Breast epithelium (tissue), 4 donors: ENCODE results near the gene HMSD. TPM values are rescaled to one million over a fixed set of nuclear protein-coding genes. Genes with fewer than 3 reads are reported as not detected.
A peak's percentile ranks its signal among the peaks of the same experiment; 100 is the strongest.

Experiments
- DNase-seq, 2 donors: peaks; one replicate each; pipeline ENCODE4 v3.0.0-alpha.2; 2019; ENCODE audit warnings: low spot score in 2 of 2
- H3K27ac ChIP-seq, 2 donors: fragments of 200-600 bp; sonication (generic) in 1 of 2; one replicate each; pipeline ENCODE4 v1.5.1; 2016 to 2019; ENCODE audit warnings: mild to moderate bottlenecking in 1 of 2
- H3K27me3 ChIP-seq, 2 donors: fragments of 200-600 bp; sonication (generic) in 1 of 2; one replicate each; pipeline versions ENCODE4 v1.5.1 to v1.6.0; 2017 to 2019; ENCODE audit warnings: control low read depth in 1 of 2, mild to moderate bottlenecking in 1 of 2
- H3K36me3 ChIP-seq: fragments of 200-600 bp; one replicate; pipeline ENCODE4 v1.5.1; 2019
- H3K4me1 ChIP-seq, 2 donors: fragments of 200-600 bp; sonication (generic); one replicate each; pipeline ENCODE4 v1.5.1; 2016 to 2019; ENCODE audit warnings: control low read depth in 1 of 2
- H3K4me3 ChIP-seq, 3 donors: fragments of 200-600 bp; sonication (generic); 1 replicate in 2 of 3; 2 replicates in 1 of 3; pipeline ENCODE4 v1.5.1; 2016 to 2019; ENCODE audit warnings: mild to moderate bottlenecking in 3 of 3, moderate library complexity in 2 of 3
- H3K9me3 ChIP-seq, 2 donors: fragments of 200-600 bp; sonication (generic) in 1 of 2; one replicate each; pipeline ENCODE4 v1.5.1; 2016 to 2019; ENCODE audit warnings: control low read depth in 1 of 2
- POLR2A ChIP-seq: fragments of 450-650 bp; IDR thresholded peaks from one replicate; pipeline ENCODE4 v1.6.1; 2016; ENCODE audit warnings: antibody characterized with exemption, mild to moderate bottlenecking, moderate library complexity
- POLR2AphosphoS5 ChIP-seq, 3 donors: sonication (generic); formaldehyde crosslinking; IDR thresholded peaks; one replicate each; pipeline ENCODE4 v1.6.1; 2017; ENCODE audit warnings: antibody characterized with exemption in 3 of 3
- intact Hi-C: fragments of 100-400 bp; cut with DNase I; formaldehyde crosslinking; loops from one replicate; pipeline ENCODE4 v1.15.1; 2023; ENCODE audit warnings: low total_unique reads
- total RNA-seq, 3 donors: library from RNA; depleted of rRNA; stranded (reverse); fragments of >200 nt; gene quantifications; one replicate each; pipeline ENCODE4 v1.1.0, GENCODE V29; 2016
- TF ChIP-seq, protein P1 (sequence below), 3 donors: fragments of 450-650 bp; IDR thresholded peaks; one replicate each; pipeline ENCODE4 v1.5.1; 2016 to 2017; ENCODE audit warnings: antibody characterized with exemption in 3 of 3, mild to moderate bottlenecking in 3 of 3, moderate library complexity in 3 of 3

Gene HMSD
- total RNA-seq, 3 donors from 2014 or later: 0.29 TPM; not detected in 2

DNA sequence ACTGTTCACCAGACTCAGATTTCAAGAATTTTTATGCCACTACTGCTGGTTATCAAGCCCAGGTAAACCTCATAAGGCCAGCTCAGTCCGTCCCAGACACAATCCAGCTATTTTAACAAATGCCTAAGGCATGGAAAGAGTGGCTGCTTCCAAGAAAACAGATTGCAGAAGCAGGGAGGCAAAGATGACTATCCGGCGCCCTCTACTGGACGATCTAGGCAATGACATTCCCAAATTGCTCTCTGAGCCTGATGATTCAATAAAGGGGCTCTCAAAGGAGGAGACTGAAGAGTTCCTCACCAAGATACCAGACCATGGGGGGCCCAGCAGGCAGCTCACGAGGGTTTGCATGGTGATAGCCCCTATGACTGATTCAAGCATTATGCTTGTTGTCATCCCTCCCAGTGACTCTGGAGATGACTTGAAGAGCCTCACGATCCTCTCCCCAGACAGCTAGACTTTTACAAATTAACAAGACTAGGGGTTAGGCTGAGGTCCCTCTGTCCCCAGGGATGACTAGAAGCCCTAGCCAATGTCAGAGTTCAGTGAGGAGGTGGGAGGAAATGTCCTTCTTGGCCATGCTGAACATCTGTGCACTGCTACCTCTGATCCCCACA lies 45.8 kb downstream of the HMSD start:
- H3K27me3 ChIP-seq: no peaks in the 10 kb centered on the region
- intact Hi-C loops: no loop called here
- peaks cover 0 to 7% of the 10 kb centered on the region in 2 donors for H3K9me3 ChIP-seq
- peak in 1 of 2 donors; percentile 29 for DNase-seq
- no peak overlapping the region for H3K4me3 ChIP-seq
- TF ChIP-seq, protein P1, sequence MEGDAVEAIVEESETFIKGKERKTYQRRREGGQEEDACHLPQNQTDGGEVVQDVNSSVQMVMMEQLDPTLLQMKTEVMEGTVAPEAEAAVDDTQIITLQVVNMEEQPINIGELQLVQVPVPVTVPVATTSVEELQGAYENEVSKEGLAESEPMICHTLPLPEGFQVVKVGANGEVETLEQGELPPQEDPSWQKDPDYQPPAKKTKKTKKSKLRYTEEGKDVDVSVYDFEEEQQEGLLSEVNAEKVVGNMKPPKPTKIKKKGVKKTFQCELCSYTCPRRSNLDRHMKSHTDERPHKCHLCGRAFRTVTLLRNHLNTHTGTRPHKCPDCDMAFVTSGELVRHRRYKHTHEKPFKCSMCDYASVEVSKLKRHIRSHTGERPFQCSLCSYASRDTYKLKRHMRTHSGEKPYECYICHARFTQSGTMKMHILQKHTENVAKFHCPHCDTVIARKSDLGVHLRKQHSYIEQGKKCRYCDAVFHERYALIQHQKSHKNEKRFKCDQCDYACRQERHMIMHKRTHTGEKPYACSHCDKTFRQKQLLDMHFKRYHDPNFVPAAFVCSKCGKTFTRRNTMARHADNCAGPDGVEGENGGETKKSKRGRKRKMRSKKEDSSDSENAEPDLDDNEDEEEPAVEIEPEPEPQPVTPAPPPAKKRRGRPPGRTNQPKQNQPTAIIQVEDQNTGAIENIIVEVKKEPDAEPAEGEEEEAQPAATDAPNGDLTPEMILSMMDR (IDR thresholded peaks at IDR 0.05): peak; percentile 39 to 75 (median 63)
- TF ChIP-seq POLR2AphosphoS5 (IDR thresholded peaks at IDR 0.05): no peak
- TF ChIP-seq POLR2A: no peak
- no peak overlapping the region for H3K27ac ChIP-seq
- no peaks in the 10 kb centered on the region for H3K4me1 ChIP-seq
- H3K36me3 ChIP-seq: no peaks in the 10 kb centered on the region

GRCh38 chr18:63997041-63997440 lies 47.9 kb downstream of the HMSD start:
- peaks cover 0 to 3% of the 10 kb centered on the region in 2 donors for H3K27me3 ChIP-seq
- no peaks in the 10 kb centered on the region for H3K36me3 ChIP-seq
- intact Hi-C loops: no loop called here
- no peak for DNase-seq
- no peak overlapping the region for H3K4me3 ChIP-seq
- H3K9me3 ChIP-seq: peaks cover 0 to 7% of the 10 kb centered on the region in 2 donors
- H3K4me1 ChIP-seq: no peaks in the 10 kb centered on the region
- TF ChIP-seq POLR2AphosphoS5 (IDR thresholded peaks at IDR 0.05): no peak
- TF ChIP-seq, protein P1 (IDR thresholded peaks at IDR 0.05): no peak
- no peak for TF ChIP-seq POLR2A
- H3K27ac ChIP-seq: no peak overlapping the region

GRCh38 chr18:63997606-63998005 lies 48.5 kb downstream of the HMSD start:
- no peak overlapping the region for H3K4me3 ChIP-seq
- no peaks in the 10 kb centered on the region for H3K4me1 ChIP-seq
- peaks cover 0 to 7% of the 10 kb centered on the region in 2 donors for H3K9me3 ChIP-seq
- peaks cover 0 to 6% of the 10 kb centered on the region in 2 donors for H3K27me3 ChIP-seq
- intact Hi-C loops: no loop called here
- H3K27ac ChIP-seq: no peak overlapping the region
- no peak for DNase-seq
- no peaks in the 10 kb centered on the region for H3K36me3 ChIP-seq
- TF ChIP-seq POLR2AphosphoS5 (IDR thresholded peaks at IDR 0.05) (no peak), POLR2A (no peak)
- TF ChIP-seq, protein P1 (IDR thresholded peaks at IDR 0.05): no peak

DNA sequence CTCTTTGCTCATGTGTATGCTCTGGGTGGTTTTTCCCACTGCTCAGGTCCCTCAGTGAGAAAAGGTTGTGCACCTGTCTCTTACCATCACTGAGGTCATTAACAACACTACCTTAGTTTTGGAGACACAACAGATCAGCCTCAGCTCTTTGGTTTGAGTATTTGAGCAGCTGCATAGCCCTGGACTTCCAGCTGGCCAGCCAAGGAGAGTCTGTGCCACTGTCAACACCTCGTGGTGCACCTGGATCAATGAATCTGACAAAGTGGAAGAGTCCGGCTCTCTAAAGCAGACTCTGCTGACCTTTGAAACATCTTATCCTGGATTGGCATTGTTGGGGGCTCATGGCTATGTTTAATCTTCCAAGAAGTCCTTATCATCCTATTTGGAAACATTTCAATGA lies 50.8 kb downstream of the HMSD start:
- no peaks in the 10 kb centered on the region for H3K4me1 ChIP-seq
- H3K36me3 ChIP-seq: no peaks in the 10 kb centered on the region
- H3K27ac ChIP-seq: no peak overlapping the region
- H3K4me3 ChIP-seq: no peak overlapping the region
- no peak for DNase-seq
- peaks cover 0 to 6% of the 10 kb centered on the region in 2 donors for H3K27me3 ChIP-seq
- H3K9me3 ChIP-seq: peaks cover 0 to 7% of the 10 kb centered on the region in 2 donors
- intact Hi-C loops: no loop called here
- TF ChIP-seq, protein P1 (IDR thresholded peaks at IDR 0.05): no peak
- TF ChIP-seq POLR2AphosphoS5 (IDR thresholded peaks at IDR 0.05) (no peak), POLR2A (no peak)

DNA sequence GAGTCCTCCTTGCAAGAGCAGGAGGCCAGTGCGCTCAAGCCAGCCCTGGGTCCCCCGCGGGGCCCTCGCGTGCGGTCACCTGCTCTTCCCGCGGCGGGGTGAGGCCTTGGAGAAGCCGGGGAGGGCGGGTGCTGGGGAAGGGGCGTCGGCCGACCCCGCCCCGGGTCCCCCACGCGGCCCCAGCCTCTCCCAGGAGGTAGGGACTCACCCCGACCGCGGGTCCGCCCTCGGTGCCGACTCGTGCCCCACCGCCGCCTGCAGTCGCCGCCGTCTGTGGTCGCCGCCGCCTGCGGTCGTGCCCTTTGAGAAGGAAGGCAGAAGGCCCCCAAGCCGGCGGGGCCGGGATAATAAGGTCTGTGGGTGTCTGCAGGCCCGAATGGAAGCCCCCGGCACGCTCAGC lies 53.5 kb downstream of the HMSD start:
- Histone ChIP-seq H3K36me3 (no peaks in the 10 kb centered on the region), H3K27ac (no peak overlapping the region), H3K4me3 (no peak overlapping the region), H3K27me3 (peaks cover 0 to 6% of the 10 kb centered on the region in 2 donors), H3K9me3 (no peaks in the 10 kb centered on the region), H3K4me1 (no peaks in the 10 kb centered on the region)
- intact Hi-C loops: no loop called here
- DNase-seq: no peak
- no peak for TF ChIP-seq POLR2A
- TF ChIP-seq, protein P1 (IDR thresholded peaks at IDR 0.05): no peak
- TF ChIP-seq POLR2AphosphoS5 (IDR thresholded peaks at IDR 0.05): no peak
